ENCODE measurements around the gene TNS4.

Gene TNS4

DNA sequence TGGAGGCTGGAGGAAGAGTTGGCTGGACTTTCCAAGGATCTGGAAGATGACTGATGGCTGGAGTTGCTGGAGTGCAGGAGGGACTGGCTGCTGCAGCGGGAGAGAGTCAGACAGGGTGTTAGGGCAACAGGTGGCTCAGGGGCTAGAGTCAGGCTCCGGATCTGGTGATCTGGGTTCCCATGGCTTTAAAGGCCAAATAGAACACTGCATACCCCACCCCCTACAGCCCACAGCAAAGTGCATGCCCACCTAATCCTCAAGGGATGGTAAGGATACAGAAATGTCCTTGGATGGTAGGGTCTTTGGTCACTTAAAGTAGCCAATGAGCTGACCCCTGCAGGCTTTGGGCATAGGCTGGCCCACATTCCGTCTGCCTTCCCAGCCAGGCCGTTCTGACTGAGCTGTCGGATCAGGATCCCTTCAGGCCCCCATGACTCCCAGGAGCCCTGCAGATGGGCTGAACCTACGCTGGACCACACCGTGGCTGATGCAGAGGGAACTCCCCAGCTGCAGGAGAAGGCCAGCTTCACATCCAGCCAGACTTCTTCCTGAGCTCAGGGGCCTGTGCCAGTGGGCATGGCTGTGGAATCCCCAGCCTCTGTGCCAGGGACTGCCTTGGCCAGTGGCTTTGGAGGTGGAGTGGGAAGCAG, 13.9 kb downstream of the TNS4 start:
- no peak for DNase-seq

GRCh38 chr17:40486522-40487370, 14.7 kb downstream of the TNS4 start:
- no peak for DNase-seq

DNA sequence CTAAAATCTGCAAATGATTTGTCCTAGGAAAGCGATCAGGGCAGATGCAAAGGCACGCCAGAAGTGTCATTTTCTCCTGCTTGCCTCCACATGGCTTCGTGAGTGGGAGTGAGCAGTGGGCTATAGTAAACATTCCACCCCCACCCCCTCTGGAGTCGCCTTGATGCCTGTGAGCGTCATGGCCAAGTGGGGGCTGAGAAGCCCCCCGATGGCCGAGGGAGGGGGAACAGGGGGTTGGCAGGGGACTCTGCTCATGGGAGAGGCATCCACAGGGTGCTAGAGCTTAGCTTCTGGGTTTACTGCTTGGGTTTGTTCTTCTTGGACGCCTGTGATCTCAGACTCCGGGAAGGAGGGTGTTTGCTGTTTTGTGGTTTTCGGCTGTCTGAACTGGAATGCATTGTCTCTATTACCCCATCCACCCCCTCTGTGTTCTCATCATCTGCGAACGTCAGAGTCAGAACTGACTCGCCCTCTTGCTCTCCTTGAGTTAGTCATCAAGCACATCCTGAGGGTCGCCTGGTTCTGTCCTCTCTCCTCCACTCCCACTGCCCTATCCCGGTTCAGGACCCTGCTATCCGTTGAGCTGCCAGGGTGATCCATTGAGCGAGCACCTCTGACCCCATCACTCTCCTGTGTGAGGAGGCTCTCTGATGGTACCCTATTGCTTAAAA, 15.4 kb downstream of the TNS4 start:
- DNase-seq: no peak

- no peak for DNase-seq
These were observed 16.4 kb downstream of the TNS4 start for GRCh38 chr17:40484973-40485530.

GRCh38 chr17:40484285-40484972, 17.0 kb downstream of the TNS4 start:
- DNase-seq: no peak

DNA sequence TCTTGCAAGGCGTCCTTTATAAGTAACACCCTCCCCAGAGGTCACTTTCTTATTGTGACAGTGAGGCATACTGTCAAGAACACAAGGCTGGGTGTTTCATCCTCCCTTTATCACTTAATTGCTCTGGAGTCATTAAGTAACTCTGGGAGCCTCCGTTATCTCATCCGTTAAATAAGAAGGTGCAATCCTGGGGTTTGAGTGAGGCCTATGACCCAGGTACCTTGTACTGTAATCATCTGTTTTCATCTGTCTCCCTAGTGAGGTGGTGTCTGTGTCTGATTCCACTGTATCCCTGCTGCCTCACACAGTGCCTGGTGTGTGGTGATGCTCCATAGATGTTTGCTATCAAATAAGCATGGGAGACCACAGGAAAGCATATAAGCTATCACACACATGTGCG, 17.7 kb downstream of the TNS4 start:
- DNase-seq: no peak

DNA sequence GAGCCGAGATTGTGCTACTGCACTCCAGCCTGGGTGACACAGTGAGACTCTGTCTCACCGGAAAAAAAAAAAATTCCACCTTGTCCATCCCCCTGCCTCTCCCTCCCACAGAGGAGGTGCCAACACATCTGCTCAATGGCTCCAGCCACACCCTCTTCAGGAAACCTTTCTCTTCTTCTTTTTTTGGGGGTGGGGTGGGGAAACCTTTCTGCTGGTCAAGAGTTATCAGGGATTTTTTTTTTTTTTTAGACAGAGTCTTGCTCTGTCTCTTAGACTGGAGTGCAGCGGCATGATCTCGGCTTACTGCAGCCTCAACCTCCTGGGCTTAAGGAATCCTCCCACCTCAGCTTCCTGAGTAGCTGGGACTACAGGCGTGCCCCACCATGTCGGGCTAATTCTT, 18.7 kb downstream of the TNS4 start:
- no peak for DNase-seq

GRCh38 chr17:40481106-40481505, 20.3 kb downstream of the TNS4 start:
- no peak for DNase-seq

DNA sequence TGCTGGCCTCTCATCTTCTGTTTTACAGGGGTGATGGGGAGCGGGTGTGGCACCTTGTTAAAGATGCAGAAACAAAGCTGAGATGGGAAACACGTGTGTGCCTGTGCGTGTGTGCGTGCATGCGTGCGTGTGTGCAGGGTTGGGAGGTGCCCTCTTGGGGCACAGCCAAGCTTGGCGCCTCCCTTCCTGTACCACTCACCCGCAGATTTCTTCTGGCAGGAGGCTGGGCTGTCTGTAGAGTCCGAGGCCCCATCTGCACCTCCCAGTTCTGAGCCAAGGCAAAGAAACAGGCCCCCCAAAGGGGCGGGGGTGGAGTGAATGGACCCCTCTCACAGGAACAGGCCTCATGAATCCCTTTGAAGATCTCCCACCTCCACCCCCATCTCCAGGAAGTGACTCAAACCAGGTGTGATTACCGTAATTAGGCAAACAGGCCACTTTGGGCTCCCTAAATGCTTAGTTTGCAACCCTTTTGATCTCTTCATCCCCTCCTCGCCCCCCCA, 20.9 kb downstream of the TNS4 start:
- peak; percentile 80 for DNase-seq

DNA sequence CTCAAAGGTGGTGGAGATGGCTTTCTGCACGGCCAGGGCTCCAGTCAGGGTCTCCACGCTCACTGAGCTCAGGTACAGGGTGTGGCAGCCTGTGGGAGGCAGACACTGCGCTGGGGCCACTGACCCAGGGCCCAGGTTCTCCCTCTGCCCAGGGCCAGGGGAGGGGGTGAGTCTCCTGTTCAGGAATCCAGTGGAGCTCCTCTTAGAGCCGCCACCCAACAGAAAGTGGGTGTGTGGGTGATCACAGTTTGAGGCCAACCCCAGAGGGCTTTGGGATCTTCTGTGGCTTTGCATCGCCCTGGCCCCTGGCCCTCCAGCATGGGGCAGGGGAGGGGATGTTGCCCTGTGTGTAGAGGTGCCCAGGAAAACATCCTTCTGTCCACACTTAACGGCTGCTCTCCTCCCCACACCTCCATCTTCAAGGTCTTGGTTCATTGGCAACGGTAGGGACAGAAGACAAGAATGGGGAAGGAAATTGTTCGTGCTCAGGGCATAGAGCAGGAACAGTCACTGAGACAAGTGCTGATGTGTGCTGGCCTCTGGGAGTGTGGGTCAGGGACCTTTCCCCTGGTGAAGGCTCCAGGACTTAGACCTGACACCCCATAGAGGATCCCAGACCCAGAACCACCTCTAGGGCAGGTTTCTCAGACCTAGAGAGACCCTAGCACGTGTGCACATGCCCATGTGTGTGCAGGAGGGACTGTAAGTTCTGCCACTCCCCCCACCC, 21.5 kb downstream of the TNS4 start:
- DNase-seq: no peak

- no peak for DNase-seq
These were observed 22.9 kb downstream of the TNS4 start for GRCh38 chr17:40478486-40478885.

DNA sequence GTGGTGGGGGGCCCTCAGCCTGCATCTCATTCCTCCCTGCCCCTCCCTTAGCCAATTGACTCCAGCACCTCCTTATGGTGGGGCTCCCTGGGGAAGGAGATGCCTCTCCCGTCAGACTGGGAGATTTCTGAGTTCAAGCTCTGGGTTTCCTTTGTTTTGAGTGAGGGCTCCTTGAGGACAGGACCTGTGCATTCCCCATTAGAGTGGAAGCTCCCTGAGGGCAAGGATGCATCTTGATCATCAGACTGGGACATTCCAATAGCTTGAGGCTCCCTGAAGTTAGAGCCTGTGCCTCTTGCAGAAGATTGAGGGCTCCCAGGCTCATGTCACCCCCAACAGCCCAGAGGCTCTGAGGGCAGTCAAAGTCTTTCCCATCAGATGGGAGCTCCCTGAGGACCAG, 23.6 kb downstream of the TNS4 start:
- DNase-seq: no peak

GRCh38 chr17:40475234-40475908, 26.1 kb downstream of the TNS4 start:
- no peak for DNase-seq

DNA sequence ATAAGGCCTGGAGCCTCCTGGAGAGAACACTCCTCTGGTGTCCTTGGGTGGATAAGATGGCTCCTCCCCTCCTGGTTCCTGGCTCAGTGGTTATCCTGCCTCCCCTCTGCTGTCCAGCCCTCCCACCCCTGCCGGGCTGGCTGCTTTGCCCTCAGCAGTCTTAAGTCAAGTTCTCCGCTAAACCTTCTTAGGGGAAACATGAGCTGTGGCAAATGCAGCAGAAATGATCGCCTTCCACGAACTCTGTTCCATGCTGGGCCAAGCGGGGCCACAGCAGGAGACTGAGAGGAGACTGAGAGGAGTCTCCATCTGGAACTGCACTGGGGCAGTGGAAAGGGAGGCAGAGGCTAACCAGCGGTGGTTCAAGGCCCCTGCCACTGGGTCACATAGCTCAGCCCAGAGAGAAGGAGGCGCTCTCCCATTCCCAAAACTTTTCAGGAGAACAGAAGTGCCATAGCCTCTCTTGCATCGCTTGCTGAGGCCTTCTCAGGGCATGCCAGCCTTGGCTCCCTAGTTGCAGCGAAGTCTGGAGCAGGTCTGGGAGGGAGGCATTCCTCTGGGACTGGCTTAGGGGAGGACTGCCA, 26.9 kb downstream of the TNS4 start:
- DNase-seq: no peak

DNA sequence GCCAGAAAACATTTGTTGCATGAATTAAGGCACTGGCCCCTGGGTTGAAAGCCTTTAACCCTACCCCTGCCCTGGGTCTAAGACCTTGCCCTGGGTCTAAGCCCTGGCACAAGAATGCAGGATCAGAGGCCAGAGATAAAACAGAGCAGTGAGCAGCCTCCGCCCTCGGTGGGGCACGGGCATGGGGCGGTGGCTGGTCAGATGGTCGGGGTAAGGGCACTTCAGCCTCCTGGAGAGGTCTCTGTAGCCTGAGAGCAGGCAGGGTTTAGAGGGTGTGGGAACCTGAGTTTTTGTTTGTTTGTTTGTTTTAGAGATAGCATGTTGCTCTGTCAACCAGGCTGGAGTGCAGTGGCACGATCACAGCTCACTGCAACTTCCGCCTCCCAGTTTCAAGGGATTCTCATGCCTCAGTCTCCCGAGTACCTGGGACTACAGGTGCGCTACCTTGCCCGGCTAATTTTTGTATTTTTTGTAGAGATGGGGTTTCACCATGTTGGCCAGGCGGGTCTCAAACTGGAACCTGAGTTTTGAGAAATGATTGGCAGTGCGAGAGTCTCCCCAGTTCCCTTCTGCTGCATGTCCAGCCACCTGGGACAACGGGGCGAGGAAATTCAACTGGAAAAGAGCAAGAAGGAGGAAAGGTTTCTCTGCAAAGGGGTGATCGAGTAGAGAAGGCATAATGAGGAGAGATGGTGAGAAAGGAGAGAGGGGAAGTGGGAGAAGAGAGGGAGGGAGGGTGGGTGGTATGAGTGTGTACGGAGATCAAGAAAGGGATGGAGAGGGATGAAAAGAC, 27.7 kb downstream of the TNS4 start:
- no peak for DNase-seq

DNA sequence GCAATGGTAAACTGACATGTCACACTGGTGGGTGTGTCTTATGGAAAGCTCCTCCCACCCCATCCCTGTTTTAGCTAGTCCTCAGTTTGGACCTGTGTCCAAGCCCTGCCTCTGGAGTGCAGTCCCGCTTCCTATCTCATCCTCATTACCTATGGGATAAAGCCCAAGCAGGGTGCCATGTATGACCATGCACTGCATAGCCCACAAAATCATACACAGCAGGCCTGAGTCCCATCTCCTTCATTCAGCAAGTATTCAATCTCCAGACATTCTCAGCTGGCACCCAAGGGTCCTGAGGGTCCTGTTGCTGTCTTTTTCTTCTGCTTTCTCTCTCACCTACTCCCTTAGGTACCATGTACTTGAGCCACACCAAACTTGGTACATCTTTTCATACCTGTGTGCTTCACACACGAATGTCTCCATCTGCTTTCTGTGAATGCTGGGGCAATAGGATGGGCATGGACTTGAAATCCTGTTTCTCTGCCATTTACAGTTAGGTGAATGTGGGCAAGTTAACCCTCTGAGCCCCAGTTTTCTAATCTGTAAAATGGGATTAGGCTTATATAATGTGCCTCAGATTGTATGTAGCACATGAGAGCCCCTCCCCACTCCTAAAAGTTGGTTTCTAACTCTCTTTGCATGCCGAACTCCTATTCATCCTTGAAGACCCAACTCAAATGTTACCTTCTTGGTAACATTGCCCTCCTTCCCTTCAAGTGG, 28.5 kb downstream of the TNS4 start:
- no peak for DNase-seq

- no peak for DNase-seq
These were observed 29.3 kb downstream of the TNS4 start for GRCh38 chr17:40471846-40472732.

All from activated gamma-delta T cell treated with Interleukin-2 at 50 U/mL for 16 hours (primary cell).